B cell (primary cell): ENCODE data around the gene KCNK7. TPM values are rescaled to one million over a fixed set of nuclear protein-coding genes. Genes with fewer than 3 reads are reported as not detected.

Experiments
- ATAC-seq: fragments of 200-7000 bp; cut with Tn5 transposase; one replicate; pipeline ENCODE4 v1.10.0; 2021; ENCODE audit warnings: low read depth, mild to moderate bottlenecking, moderate number of reproducible peaks, moderate library complexity
- CTCF ChIA-PET: fragments of 350-600 bp; sonication (Branson Sonifier 250); formaldehyde crosslinking; loops from one replicate; lab custom pipeline; 2021; ENCODE audit warnings: antibody characterized with exemption, inconsistent platforms; lab: Charles Lee
- POLR2A ChIA-PET: fragments of 350-600 bp; sonication (Branson Sonifier 250); formaldehyde crosslinking; loops from one replicate; lab custom pipeline; 2021; ENCODE audit warnings: antibody characterized with exemption; lab: Charles Lee
- DNase-seq: peaks from one replicate; pipeline ENCODE4 v3.0.0; 2013
- H2AFZ ChIP-seq: 2 replicates; pipeline ENCODE4 v1.6.1; 2012; ENCODE audit warnings: mild to moderate bottlenecking, low read depth, low read length; ENCODE audit not compliant: insufficient read depth, poor library complexity, severe bottlenecking
- H3K27ac ChIP-seq, 2 donors: 1 replicate in 1 of 2; 2 replicates in 1 of 2; pipeline ENCODE4 v1.5.1; 2012 to 2013; ENCODE audit warnings: low read length in 2 of 2, mild to moderate bottlenecking in 2 of 2, moderate library complexity in 1 of 2
- H3K27me3 ChIP-seq, 4 experiments: fragments of 200-600 bp in 1 of 4; sonication (generic) in 1 of 4; replicated peaks in 1 of 4; 1 replicate in 2 of 4; 2 replicates in 2 of 4; pipeline versions ENCODE4 v1.6.1 to v1.7.0; 2013 to 2016; ENCODE audit warnings: low read length in 3 of 4, mild to moderate bottlenecking in 2 of 4, mixed read lengths in 1 of 4, moderate library complexity in 1 of 4; ENCODE audit not compliant: insufficient read depth in 4 of 4, control insufficient read depth in 3 of 4; ENCODE audit errors: control extremely low read depth in 1 of 4
- H3K36me3 ChIP-seq, 2 experiments: replicated peaks in 1 of 2; 1 replicate in 1 of 2; 2 replicates in 1 of 2; pipeline versions ENCODE4 v1.6.1 to v1.7.1; 2013; ENCODE audit warnings: low read length in 1 of 2; ENCODE audit not compliant: insufficient read depth in 2 of 2, control insufficient read depth in 1 of 2; ENCODE audit errors: control extremely low read depth in 1 of 2, extremely low read depth in 1 of 2
- H3K4me1 ChIP-seq, 2 donors: fragments of 200-600 bp in 1 of 2; sonication (generic) in 1 of 2; 1 replicate in 1 of 2; 2 replicates in 1 of 2; pipeline versions ENCODE4 v1.5.1 to v1.6.1; 2013 to 2017; ENCODE audit warnings: low read length in 2 of 2; ENCODE audit not compliant: control insufficient read depth in 2 of 2, insufficient read depth in 2 of 2
- H3K4me2 ChIP-seq: replicated peaks from 2 replicates; pipeline ENCODE3; 2012; ENCODE audit warnings: mild to moderate bottlenecking, low read depth, low read length; ENCODE audit not compliant: poor library complexity, severe bottlenecking
- H3K4me3 ChIP-seq, 5 experiments: fragments of 200-600 bp in 1 of 5; sonication (generic) in 1 of 5; 1 replicate in 3 of 5; 2 replicates in 2 of 5; pipeline versions ENCODE4 v1.5.1 to v1.7.0; 2011 to 2016; ENCODE audit warnings: low read length in 4 of 5, mild to moderate bottlenecking in 4 of 5, low read depth in 2 of 5, control low read depth in 1 of 5, moderate library complexity in 1 of 5; ENCODE audit not compliant: insufficient read depth in 1 of 5; ENCODE audit errors: control extremely low read depth in 1 of 5, extremely low read depth in 1 of 5
- H3K79me2 ChIP-seq: fragments of 200-600 bp; sonication (generic); one replicate; pipeline ENCODE4 v1.6.0; 2016; ENCODE audit warnings: low read length; ENCODE audit not compliant: control insufficient read depth, insufficient read depth
- H3K9ac ChIP-seq: fragments of 200-600 bp; sonication (generic); 2 replicates; pipeline ENCODE4 v1.6.1; 2017; ENCODE audit warnings: mild to moderate bottlenecking, low read length, moderate library complexity
- H3K9me3 ChIP-seq, 3 donors: one replicate each; pipeline versions ENCODE4 v1.6.1 to v1.7.1; 2013; ENCODE audit warnings: low read length in 2 of 3; ENCODE audit not compliant: control insufficient read depth in 2 of 3, insufficient read depth in 1 of 3; ENCODE audit errors: control extremely low read depth in 1 of 3
- H4K20me1 ChIP-seq: 2 replicates; pipeline ENCODE4 v1.6.0; 2012; ENCODE audit warnings: mild to moderate bottlenecking, low read length; ENCODE audit not compliant: insufficient read depth, control insufficient read depth, poor library complexity, severe bottlenecking
- H3K27ac Mint-ChIP-seq: one replicate; pipeline ENCODE4 v1.8.0; 2021; ENCODE audit warnings: mixed read lengths
- H3K27me3 Mint-ChIP-seq: one replicate; pipeline ENCODE4 v1.8.0; 2021; ENCODE audit warnings: mixed read lengths
- H3K4me1 Mint-ChIP-seq: one replicate; pipeline ENCODE4 v1.8.0; 2021; ENCODE audit warnings: mixed read lengths
- H3K4me3 Mint-ChIP-seq: one replicate; pipeline ENCODE4 v1.8.0; 2021; ENCODE audit warnings: mixed read lengths
- H3K9me3 Mint-ChIP-seq: one replicate; pipeline ENCODE4 v1.8.0; 2022; ENCODE audit warnings: mixed read lengths; ENCODE audit not compliant: insufficient read depth
- CTCF ChIP-seq: fragments of 200-600 bp; IDR thresholded peaks from one replicate; pipeline ENCODE4 v1.8.0; 2022; ENCODE audit warnings: antibody characterized with exemption, mild to moderate bottlenecking
- EZH2 ChIP-seq: IDR thresholded peaks from 2 replicates; pipeline ENCODE4 v1.6.1; 2012; ENCODE audit warnings: borderline replicate concordance, low read depth, mild to moderate bottlenecking, moderate library complexity, low read length; ENCODE audit not compliant: insufficient read depth, poor library complexity, severe bottlenecking
- WGBS: methylation state at CpG from one replicate; pipeline ENCODE4 v1.1.5; 2013; ENCODE audit warnings: missing lambda C conversion rate; ENCODE audit not compliant: insufficient coverage; 5-methylcytosine and 5-hydroxymethylcytosine counted together
- intact Hi-C: fragments of 100-400 bp; cut with micrococcal nuclease; formaldehyde crosslinking; loops from one replicate; pipeline ENCODE4 v1.10.0; 2022
- polyA plus RNA-seq: library from polyadenylated mRNA; depleted of rRNA; stranded (reverse); fragments of >200 nt; gene quantifications from 2 replicates; pipeline ENCODE4 v1.2.3, GENCODE V29; 2012
- total RNA-seq, 2 donors: library from RNA; stranded (reverse); fragments of 120-200 nt in 1 of 2; gene quantifications; 1 replicate in 1 of 2; 2 replicates in 1 of 2; pipeline versions ENCODE4 v1.2.3 to v1.2.4, GENCODE V29; 2013 to 2022

The KCNK7 gene
- total and polyA plus RNA-seq, 2 donors (not counting 1 experiment from before 2014, with no cell fraction given) = 2.2 to 3.5 TPM

- H3K9me3 Mint-ChIP-seq = no peaks in the 10 kb centered on the region
- Histone ChIP-seq H3K79me2 (peaks cover 31% of the 10 kb centered on the region), H3K36me3 (peaks cover 5 to 24% of the 10 kb centered on the region in 2 experiments), H3K4me1 (peaks cover 41 to 62% of the 10 kb centered on the region in 2 donors), H3K27me3 (no peaks in the 10 kb centered on the region), H4K20me1 (peaks cover 40% of the 10 kb centered on the region), H3K9me3 (no peaks in the 10 kb centered on the region), H3K27ac (peak within 1 kb of the TSS; percentile 92 to 94), H3K4me3 (peak within 1 kb of the TSS; percentile 55 to 92 (median 70)), H3K9ac (peak within 1 kb of the TSS; percentile 83), H3K4me2 (peak within 1 kb of the TSS; percentile 100), H2AFZ (peak within 1 kb of the TSS; percentile 62)
- DNase-seq (peak; percentile 82), ATAC-seq (peak; percentile 39)
- H3K27me3 Mint-ChIP-seq = no peaks in the 10 kb centered on the region
- CTCF ChIA-PET = interaction anchor here (0.6 to 5.5 kb wide), 10 partner anchors 13 to 1036 kb away, joined by 3 to 97 read pairs (median 4); partner anchors contain the start of genes MAP3K11, PCNX3 and SIPA1
- peak within 1 kb of the TSS; percentile 98 for H3K4me3 Mint-ChIP-seq
- peak within 1 kb of the TSS; percentile 98 for H3K27ac Mint-ChIP-seq
- intact Hi-C loops = loop anchor here (1.0 to 10.0 kb wide), 3 partner anchors 63 to 831 kb away; partner anchors contain the start of genes CFL1, RASGRP2 and SIPA1
- 1% methylated on average over 40 of the region's 69 CpGs for WGBS
- POLR2A ChIA-PET = interaction anchor here (0.6 to 7.5 kb wide), 12 partner anchors 12 to 1280 kb away, joined by 3 to 53 read pairs (median 8); partner anchors contain the start of genes FAU, MAP3K11, MRPL49 and MUS81
- peaks cover 61% of the 10 kb centered on the region for H3K4me1 Mint-ChIP-seq
- TF ChIP-seq EZH2 = no peak
- TF ChIP-seq CTCF = no peak
Observed at GRCh38 chr11:65575568-65576231, 19.9 kb downstream of the KCNK7 start, which contains the start of gene EHBP1L1. EHBP1L1 (plus strand) TSS chr11:65576053; CDS start chr11:65576303, 250 bp downstream.
